ENCODE data around the gene P2RX6. TPM values are rescaled to one million over a fixed set of nuclear protein-coding genes. Genes with fewer than 3 reads are reported as not detected.
A peak's percentile ranks its signal among the peaks of the same experiment; 100 is the strongest.
"Not testable (repeated sequence)": the region's sequence is repeated elsewhere in the genome, so short reads cannot be mapped to it uniquely, and the experiment has no call there.

P2RX6 gene
- 2.3 TPM for total RNA-seq

- intact Hi-C loops (cut with DNase I), result no loop called here
- ATAC-seq, result peak; percentile 55
- no peak for DNase-seq (ENCODE audit: low spot score)
Observed at GRCh38 chr22:21014726-21015465, at the start of gene P2RX6. TSS of gene P2RX6 (plus strand) at chr22:21015165. CDS start at chr22:21015175, 10 bp downstream.

DNA sequence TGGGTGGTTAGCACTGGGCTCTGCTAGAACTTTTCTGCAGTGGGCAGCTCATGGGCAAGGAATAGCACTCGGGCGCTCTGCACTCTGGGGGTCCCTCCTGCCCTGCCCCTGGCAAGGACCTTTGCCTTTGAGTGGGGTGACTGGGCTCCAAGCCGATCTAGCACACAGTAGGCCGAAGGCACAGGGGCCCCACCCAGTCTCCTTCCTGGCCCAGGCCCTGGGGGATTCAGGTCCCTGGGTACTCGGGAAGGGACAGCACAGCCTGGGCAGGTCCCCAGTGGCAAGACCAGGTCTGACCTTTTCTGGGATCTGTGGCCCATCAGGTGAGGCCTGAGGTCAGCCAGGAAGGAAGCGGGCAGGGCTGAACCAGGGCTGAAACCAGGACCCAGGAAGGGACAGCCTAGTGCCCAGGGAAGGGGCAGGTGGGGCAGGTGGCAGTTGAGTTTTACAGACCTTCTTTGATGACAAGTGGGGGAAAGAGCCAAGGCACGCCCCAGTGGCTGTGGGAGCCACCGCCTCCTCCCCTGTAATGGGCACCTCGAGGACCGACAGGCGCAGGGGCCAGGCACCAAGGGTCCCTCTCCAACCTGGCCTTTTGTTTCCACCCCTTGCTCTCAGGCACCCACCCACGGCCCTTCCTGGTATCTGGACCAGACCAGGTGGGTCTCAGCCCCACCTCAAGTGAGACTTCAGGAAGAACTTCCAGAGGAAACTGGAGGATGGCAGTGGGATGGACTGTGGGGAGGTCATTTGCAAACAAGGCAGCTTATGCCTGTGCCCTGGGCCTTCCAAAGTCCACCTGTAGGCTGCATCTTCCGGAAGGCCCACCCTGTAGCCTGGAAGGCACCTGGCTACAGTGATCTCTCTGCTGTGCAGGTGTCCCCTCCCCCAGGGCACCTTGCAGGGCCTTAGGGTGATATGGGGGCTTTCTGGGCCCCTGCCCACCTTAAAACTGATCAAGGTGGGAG lies 48.8 kb upstream of the P2RX6 start:
- ATAC-seq, result no peak

GRCh38 chr22:20966883-20967696 lies 47.9 kb upstream of the P2RX6 start, which contains the start of gene AIFM3:
TSS of gene AIFM3 (plus strand) at chr22:20967255. CDS start at chr22:20967945, 690 bp downstream.
- DNase-seq (ENCODE audit: low spot score), result no peak
- intact Hi-C loops (cut with DNase I), result no loop called here
- no peak for ATAC-seq

More for the DNA sequence above, 48.8 kb upstream of the P2RX6 start:
- intact Hi-C loops (cut with DNase I), result no loop called here
- DNase-seq (ENCODE audit: low spot score), result no peak

- DNase-seq (ENCODE audit: low spot score), result no peak
- intact Hi-C loops (cut with DNase I), result no loop called here
- ATAC-seq, result no peak
Observed at GRCh38 chr22:20967697-20968211, 47.2 kb upstream of the P2RX6 start.

DNA sequence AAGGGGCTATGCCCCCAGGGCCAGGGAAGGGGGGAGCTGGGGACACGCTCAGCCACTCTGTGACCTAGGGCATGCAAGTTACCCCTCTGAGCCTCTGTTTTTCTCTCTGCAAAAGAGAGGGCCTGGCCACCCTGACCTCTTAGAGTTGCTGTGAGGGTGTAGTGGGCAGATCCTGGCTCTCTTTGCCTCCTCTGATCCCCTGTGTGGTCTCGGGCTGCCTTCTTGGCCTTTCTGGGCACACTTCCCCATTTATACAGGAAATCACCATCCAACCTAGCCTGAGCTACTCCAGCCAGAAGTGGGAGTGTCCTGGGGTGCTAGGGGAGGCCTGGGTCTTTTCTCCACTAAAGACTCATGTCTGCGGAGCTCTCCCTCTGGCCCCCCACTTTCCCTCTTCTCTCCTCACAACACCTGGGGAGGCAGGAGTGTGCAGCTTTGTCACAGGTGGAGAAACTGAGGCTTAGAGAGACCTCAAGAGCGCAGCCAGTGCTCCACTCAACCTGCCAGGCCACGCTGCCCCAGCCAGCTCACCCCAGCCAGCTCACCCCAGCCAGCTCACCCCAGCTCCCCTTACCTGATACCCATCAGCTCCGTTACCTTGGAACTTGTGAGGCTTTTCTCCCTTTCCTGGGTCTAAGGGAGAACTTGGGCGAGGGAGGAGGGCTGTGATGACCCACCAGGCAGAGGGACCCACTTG lies 46.5 kb upstream of the P2RX6 start:
- ATAC-seq, result no peak
- no peak for DNase-seq (ENCODE audit: low spot score)
- intact Hi-C loops (cut with DNase I), result no loop called here

DNA sequence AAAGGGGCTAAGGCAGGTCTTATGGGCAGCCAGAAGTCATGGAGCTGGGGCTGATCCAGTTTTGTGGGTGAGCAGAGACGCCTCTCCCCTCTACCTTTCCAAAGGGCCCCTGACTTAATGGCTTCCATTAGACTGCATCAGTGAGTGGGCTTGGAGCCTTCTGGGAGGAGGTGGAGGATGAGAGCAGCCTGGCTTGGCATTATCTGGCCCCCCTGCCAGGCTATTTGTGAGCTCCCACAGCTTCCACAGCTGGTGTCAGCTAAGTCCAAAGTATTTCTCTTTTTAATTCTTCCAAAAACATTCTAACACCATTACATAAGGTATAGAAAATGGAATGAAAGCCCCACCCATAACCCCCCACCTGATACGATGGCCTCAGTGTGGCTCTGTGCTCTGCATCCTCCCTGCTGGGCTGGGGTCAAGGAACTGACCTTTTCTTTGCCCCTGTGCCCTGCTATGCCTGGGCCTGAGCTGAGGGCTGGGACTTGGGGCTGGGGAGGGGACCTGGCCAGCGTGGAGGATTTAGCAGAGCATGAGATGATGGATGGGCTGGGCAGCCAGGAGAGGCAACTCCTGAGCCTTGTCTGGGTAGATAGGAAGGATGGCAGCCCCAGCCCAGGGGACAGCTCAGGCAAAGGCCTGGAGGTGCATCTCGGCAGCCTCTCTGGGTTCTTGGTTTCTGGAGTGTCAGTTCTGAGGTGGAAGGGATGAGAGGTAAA lies 43.9 kb upstream of the P2RX6 start:
- DNase-seq (ENCODE audit: low spot score), result no peak
- intact Hi-C loops (cut with DNase I), result no loop called here
- no peak for ATAC-seq

DNA sequence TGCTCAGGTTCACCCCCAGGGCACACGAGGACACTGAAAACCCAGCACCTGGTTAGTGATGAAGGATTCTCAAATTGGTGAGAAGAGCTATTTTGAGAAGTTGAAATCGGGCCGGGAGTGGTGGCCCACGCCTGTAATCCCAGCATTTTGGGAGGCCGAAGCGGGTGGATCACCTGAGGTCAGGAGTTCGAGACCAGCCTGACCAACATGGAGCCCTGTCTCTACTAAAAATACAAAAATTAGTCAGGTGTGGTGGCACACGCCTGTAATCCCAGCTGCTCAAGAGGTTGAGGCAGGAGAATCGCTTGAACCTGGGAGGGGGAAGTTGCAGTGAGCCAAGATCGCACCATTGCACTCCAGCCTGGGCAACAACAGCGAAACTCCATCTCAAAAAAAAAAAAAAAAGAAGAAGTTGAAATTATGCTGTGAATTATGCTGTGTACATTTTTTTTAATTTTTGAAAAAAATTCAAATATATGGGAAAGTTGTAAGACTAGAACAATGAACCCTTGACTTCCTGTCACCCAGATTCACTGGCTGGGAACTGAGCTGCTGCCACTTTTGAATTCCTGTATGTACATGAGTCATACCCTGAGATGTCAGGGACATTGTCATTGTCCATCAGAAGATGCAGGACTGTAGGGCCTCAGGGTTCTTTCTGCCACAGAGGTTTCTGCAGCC lies 42.8 kb upstream of the P2RX6 start:
- intact Hi-C loops (cut with DNase I); ATAC-seq; DNase-seq (ENCODE audit: low spot score): not testable (repeated sequence)

DNA sequence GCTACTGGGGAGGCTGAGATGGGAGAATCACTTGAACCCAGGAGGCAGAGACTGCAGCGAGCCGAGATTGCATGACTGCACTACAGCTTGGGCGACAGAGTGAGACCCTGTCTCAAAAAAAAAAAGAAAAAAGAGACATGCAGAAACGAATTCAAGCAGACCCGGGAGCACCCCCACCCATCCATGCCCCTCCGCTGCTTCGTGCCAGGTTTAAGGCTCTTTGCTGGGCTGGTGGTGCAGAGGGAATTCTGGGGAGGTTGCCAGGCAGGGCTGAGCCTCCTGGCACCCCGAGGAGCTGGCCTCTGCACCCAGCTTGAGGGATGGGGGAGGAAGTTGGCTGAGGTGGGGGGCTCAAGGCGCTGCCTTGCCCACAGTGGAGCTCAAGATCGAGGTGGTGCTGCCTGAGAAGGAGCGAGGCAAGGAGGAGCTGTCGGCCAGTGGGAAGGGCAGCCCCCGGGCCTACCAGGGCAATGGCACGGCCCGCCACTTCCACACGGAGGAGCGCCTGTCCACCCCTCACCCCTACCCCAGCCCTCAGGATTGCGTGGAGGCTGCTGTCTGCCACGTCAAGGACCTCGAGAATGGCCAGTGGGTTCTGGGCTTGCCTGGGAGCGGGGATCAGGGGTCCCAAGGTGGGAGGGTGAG lies 41.9 kb upstream of the P2RX6 start:
- DNase-seq (ENCODE audit: low spot score) (no peak), ATAC-seq (no peak)
- intact Hi-C loops (cut with DNase I), result no loop called here

DNA sequence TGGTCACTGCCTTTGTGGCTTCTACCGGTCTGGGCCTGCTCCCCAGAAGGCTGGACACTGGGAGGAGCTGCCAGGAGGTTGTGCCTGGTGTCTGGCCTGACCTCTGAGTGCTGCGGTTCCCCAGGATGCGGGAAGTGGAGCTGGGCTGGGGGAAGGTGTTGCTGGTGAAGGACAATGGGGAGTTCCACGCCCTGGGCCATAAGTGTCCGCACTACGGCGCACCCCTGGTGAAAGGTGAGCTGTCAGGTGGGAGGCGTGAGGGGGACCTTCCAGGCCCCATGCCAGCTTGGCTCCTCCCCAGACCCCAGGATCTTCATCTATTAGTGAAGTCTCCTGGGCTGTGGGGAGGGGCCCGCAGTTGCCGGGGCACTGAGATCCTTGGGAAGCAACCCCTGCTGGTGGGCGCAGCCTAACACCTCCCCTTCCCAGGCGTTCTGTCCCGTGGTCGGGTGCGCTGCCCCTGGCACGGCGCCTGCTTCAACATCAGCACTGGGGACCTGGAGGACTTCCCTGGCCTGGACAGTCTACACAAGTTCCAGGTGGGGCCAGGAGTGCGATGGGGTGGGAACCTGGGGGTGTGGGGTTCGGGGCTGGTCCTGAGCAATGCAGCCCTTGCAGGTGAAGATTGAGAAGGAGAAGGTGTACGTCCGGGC lies 41.2 kb upstream of the P2RX6 start:
- intact Hi-C loops (cut with DNase I), result no loop called here
- DNase-seq (ENCODE audit: low spot score) (no peak), ATAC-seq (no peak)

DNA sequence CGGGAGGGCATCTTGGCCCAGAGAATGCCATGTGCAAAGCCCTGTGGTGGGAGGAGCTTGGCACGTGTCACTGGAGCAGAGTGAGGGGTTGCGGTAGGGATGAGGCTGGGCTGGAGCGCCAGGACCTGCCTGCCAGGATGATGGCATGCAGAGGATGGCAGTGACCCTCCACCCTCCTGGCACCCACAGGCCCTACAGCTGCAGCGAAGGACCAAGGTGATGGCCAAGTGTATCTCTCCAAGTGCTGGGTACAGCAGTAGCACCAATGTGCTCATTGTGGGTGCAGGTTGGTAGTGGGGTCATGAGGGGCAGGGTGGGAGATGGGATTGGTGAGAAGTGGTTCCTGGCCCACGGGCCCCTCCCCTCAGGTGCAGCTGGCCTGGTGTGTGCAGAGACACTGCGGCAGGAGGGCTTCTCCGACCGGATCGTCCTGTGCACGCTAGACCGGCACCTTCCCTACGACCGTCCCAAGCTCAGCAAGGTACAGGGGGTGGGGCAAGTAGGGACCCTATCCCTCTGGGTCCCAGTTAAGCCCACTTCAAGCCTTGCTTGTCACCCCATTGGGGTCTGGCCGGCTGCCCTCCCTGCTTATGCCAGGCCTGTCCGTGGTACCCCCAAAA lies 40.5 kb upstream of the P2RX6 start:
- DNase-seq (ENCODE audit: low spot score) (no peak), ATAC-seq (no peak)
- intact Hi-C loops (cut with DNase I), result no loop called here

GRCh38 chr22:20975541-20976290 lies 39.2 kb upstream of the P2RX6 start:
- DNase-seq (ENCODE audit: low spot score) (no peak), ATAC-seq (no peak)
- intact Hi-C loops (cut with DNase I), result no loop called here

DNA sequence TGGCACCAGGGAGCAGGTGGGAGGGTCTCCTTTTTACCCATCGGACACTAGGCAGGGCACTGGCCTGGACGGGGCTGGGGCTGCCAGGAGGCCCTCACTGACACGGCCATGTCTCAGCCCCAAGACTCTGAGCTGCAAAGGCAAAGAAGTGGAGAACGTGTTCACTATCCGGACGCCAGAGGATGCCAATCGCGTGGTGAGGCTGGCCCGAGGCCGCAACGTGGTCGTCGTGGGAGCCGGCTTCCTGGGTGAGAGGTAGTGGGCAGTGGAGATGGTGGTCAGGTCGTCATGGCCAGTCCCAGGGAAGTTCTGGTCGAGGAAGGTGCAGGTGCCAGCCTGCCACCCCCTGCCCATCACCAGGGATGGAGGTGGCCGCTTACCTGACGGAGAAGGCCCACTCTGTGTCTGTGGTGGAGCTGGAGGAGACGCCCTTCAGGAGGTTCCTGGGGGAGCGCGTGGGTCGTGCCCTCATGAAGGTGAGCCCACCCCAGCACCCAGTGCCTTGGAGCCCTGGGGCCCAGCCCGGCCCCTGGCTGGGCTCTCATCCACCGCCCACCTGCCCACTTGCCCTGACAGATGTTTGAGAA lies 38.6 kb upstream of the P2RX6 start:
- ATAC-seq (no peak), DNase-seq (ENCODE audit: low spot score) (no peak)
- intact Hi-C loops (cut with DNase I), result no loop called here

DNA sequence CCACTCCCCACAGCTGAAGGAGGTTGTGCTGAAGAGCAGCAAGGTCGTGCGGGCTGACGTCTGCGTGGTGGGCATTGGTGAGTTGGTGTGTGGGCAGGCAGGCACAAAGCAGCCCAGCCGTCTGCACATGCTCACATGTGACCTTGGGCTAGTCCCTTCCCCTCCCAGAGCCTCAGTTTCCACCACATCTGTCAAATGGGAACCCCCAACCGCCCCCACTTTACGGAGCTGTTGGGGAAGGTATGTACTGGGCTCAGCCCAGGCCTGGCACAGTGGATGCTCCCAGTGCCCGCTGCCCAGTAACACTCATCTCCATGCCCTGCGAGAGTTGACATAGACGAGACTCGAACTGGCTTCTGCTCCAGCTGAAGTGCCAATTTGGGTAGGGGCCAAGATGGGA lies 37.9 kb upstream of the P2RX6 start:
- intact Hi-C loops (cut with DNase I), result no loop called here

GRCh38 chr22:20977516-20978170 lies 37.3 kb upstream of the P2RX6 start:
- DNase-seq (ENCODE audit: low spot score) (no peak), ATAC-seq (no peak)
- intact Hi-C loops (cut with DNase I), result no loop called here

More for the DNA sequence above, 37.9 kb upstream of the P2RX6 start:
- no peak for DNase-seq (ENCODE audit: low spot score)
- no peak for ATAC-seq

Data from sciatic nerve (tissue), 2 donors.